ENCODE data around the gene KISS1R.
A peak's percentile ranks its signal among the peaks of the same experiment; 100 is the strongest.
"Not testable (repeated sequence)": the region's sequence is repeated elsewhere in the genome, so short reads cannot be mapped to it uniquely, and the experiment has no call there.

KISS1R gene

DNA sequence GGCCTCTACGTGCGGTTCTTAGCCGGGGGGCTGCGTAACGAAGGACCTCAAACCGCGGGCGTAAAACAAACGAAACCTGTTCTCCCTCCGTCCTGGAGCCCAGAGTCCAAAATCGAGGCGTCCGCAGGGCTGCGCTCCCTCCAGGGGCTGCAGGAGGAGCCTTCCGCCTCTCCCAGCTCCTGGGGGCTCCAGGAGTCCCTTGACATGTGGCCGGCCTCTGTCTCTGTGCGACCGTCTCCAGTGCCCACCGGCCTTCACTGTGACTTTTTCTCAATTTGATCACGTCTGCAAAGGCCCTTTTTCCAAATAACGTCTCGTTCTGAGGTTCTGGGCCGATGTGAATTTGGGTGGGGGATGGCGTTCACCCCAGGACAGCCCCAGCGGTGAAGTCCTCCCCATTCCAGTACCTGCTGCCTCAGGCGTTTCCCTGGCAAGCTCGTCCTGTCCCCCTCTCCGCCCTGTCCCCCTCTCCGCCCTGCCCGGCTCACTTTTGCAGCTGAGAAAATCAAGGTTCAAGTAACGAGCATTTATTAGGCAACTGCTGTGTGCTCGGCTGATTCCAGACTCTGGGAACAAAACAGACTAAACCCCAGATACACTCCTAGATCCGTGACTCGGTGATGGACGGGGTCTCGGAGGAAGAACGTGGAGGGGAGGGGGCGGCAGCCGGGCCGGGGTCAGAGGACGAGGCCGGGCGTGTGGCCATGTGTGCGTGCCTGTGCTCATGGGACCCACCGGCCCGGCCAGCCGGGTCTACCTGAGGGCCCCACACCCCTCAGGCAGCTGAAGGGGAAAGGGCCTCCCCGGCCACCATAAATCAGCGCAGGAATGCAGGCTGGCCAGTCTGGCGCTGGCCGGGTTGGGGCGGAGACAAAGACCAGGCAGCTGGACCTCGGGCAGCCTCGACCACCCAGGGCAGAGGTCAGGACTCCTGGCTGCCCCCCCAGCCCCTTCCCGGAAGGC lies 39.0 kb downstream of the KISS1R start:
- no peak for DNase-seq

DNA sequence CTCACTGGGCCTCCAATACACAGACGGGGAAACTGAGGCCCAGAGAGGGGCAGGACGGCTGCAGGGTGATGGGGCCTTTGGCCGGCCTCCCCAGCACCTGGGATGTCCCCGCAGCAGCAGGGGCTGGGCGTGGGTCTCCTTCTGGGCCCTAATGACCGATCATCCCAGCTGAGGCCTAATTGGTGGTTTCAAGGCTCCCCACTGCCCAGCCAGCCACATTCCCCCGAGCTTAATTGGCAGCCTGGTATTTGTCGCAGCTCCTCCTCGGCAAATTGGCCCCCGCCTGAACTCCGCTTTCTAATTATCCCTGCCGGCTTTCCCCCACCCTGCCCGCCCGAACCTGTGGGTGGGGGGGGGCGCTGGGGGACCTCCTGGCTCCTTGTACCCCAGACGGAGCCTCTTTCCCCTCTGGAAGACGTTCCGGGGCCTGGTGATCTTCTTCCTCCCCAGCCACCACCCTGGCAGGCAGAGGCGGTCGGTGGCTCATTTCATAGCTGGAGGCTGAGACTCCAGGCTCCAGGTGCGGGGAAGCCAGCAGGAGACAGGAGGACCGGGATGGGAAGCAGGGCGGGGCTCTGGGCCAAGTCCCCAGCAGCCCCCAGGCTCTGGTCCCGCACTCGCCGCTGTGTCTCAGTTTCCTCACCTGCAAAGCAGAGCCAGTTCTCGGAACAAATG lies 39.8 kb downstream of the KISS1R start:
- no peak for DNase-seq

DNA sequence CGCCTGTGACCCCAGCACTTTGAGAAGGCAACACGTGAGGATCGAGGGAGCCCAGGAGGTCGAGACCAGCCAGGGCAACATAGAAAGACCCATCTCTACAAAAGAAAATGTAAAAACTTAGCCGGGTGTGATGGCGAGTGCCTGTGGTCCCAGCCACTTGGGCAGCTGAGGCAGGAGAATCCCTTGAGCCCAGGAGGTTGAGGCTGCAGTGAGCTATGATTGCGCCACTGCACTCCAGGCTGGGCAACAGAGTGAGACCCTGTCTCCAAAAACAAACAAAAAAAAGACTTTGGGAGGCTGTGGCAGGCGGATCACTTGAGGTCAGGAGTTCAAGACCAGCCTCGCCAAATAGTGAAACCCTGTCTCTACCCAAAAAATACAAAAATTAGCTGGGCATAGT lies 40.4 kb downstream of the KISS1R start:
- not testable (repeated sequence) for DNase-seq

DNA sequence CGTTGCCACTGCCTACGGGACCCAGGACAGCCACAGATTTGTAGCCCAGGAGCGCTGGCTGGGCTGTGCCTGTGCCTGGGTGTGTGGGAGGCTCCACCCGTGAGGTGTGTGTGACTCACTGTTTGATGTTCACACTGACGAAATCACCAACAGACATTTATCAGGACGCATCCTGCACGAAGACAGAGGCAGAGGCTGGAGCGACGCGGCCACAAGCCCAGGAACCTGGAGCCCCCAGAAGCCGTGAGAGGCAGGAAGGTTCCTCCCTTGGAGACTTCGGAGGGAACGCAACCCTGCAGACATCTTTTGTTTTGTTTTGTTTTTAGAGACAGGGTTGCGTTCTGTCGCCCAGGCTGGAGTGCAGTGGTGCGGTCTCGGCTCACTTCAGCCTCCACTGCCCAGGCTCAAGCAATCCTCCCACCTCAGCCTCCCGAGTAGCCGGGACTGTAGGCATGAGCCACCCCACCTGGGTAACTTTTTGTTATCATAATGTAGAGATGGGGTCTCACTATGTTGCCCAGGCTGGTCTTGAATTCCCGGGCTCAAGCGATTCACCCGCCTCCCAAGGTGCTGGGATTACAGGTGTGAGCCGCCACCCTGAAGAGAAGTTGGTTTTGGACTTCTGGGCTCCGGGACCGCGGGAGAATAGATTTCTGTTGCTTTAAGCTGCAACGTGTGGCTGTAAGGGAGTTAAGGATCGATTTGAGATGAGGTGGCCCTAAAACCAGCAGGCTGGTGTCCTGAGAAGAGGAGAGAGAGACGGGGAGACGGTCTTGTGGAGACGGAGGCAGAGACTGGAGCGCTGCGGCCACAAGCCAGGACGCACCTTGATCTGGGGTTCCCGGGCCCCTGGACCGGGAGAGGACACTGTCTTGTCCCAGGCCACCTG lies 42.1 kb downstream of the KISS1R start:
- peak; percentile 70 for DNase-seq

DNA sequence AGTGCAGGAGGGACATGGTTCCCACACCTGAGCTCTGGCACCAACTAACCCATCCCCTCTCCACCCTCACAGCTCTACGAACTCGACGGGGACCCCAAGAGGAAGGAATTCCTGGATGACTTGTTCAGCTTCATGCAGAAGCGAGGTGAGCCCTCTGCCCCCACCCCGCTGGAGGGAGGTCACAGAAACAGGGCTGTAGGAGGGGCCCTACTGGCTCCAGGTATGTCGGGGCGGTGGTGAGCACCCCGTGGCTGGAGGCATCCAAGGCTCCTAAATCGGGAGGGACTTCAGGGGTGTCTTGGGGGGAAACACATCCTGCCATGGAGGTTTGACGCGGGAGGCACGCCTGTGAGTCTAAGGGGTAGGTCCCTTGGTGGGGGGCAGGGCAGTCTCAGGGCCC lies 42.9 kb downstream of the KISS1R start:
- no peak for DNase-seq

DNA sequence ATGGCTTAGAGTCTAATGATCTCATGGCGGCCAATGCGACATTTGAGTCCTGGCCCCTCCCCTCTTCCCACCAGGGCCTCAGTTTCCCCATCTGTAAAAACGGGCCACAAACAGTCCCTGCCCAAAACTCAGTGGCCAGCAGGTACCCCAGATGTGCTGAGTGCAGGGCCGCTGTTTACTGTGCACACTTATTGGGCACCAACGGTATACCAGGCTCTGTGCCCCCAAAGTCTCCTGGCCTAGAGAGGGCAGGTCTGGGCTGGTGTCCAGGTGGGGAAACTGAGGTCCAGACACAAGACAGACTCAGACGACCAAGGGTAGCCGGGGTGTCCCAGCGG lies 43.4 kb downstream of the KISS1R start:
- DNase-seq = no peak

DNA sequence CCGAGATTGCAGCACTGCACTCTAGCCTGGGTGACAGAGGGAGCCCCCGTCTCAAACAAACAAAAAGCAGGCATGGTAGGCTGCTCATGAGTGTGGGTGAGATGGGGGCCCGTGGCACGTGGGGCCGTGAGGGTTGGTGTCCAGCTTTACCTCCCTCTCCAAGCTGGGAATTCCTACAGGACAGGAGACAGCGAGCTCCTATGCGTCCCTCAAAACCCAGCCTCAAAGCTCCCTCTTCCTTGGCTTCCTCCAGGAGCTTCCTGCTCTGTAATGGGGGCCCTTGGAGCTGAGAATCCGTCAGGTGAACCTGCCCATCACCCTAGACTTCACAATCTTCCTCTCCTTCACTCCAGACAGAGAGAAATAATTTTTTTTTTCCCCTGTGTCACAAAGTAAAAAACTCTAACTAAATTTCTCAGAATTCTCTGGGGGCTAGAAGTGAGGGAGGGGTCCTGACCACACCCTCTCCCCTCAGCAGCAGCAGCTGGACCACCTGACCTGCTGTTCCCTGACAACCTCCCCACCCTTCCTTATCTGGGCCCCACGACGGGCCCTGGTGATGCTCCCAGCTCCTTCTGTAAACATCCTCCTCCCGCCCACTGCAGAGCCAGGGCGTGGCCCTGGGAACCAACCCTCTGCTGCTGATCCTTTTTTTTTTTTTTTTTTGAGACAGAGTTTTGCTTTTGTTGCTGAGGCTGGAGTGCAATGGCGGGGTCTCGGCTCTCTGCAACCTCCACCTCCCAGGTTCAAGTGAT lies 44.9 kb downstream of the KISS1R start:
- no peak for DNase-seq

DNA sequence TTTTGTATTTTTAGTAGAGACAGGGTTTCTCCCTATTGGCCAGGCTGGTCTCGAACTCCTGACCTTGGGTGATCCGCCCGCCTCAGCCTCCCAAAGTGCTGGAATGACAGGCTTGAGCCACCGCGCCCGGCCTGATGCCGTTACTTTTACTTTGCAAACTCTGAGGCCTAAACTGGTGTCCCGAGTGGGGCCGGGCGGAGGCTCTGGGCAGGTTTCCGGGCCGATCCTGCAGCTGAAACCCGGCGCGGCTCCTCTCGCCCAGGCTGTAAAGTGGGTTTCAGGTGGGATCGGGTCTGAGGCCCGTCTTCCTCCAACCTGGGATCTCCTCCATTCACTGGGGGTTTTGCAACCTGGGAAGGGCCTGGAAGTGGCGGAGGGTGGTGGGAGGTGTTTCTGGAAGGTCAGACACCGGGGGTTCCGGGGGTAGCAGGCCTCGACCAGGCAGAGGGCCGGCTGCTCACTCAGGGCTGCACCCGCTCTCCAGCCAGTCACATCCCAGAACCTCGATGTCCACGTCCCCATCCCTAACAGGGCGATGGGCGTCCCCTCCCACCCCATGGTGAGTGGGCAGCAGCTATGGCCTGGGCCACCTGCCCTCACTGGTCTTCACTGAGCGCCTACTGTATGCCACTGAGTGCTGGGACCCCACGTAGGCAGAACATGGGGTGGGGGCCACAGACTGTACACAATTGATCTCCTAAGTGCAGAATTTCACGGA lies 45.7 kb downstream of the KISS1R start:
- no peak for DNase-seq

DNA sequence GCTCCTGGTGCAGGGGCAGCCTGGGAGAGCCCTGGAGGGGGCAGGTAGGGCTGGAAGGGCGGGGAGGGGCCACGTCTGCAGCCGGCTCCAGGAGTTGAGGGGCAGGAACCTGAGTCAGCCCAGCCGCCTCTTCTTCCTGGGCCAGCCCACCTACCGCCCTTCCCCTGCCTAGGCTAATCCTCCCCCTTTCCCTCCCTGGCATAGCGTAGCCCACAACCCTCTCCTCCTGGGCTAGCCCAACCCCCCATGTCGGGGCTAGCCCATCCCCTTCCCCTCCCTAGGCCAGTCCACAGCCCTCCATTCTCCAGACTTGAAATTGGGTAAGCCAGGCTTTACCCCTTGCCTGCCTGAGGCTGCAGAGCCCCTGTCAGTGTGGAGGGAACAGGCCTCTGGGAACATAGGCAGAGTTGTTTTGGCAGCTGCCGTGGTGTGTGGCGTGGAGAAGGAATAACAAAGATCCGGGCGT lies 46.4 kb downstream of the KISS1R start:
- no peak for DNase-seq

DNA sequence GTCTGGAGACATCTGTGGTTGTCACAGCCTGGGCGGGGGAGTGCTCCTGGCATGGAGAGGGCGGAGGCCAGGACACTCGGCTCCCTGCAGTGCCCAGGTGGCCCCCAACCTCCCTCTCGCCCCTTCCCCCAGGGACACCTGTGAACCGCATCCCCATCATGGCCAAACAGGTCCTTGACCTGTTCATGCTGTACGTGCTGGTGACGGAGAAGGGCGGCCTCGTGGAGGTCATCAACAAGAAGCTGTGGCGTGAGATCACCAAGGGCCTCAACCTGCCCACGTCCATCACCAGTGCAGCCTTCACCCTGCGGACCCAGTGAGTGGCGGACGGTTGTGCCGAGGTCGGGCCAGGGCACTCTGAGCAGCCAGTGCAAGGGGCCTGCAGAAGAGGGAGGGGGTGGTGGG lies 47.0 kb downstream of the KISS1R start:
- no peak for DNase-seq

DNA sequence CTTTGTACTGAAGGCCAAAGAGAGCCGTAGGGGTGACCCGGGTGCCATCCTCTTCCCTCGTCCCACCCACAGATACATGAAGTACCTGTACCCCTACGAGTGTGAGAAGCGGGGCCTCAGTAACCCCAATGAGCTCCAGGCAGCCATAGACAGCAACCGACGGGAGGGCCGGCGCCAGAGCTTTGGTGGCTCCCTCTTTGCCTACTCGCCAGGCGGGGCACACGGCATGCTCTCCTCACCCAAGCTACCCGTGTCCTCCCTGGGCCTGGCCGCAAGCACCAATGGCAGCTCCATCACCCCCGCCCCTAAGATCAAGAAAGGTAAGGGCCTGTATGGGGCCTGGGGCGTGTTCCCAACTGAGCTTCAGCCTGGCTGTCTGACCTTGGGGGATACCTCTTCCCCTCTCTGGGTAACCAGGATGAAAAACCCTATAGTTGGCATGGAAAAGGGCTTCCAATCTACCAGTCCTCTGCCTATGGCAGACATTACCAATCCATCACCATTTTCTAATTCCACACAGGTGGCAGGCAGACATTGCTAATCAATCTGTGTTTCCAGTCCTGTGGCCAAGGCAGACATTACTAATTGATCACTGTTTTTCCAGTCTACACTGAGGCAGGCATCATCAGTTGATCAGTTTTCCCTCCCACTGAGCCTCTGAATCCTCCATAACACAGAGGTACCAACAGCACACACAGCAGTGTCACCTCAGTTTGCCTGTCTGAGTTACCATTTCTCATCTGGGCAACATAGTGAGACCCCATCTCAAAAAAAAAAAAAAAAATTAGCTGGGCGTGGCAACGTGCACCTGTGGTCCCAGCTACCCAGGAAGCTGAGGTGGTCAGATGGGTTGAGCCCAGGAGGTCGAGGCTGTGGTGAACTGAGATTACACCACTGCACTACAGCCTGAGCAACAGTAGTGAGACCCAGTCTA lies 47.9 kb downstream of the KISS1R start:
- DNase-seq = no peak

DNA sequence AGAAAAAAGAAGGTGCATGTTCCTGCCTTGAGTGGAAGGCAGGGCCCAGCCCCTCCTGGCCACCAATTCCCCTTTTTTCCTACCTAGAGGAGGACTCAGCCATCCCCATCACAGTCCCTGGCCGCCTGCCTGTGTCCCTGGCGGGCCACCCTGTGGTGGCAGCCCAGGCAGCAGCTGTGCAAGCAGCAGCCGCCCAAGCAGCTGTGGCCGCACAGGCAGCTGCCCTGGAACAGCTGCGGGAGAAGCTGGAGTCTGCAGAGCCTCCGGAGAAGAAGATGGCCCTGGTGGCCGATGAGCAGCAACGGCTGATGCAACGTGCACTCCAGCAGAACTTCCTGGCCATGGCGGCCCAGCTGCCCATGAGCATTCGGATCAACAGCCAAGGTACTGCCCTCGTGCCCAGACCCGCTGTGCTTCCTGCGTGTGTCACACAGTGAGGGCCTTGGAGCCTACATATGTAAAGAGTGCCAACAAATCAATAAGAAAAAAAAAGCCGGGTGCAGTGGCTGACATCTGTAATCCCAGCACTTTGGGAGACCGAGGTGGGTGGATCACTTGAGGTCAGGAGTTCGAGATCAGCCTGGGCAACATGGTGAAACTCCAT lies 49.5 kb downstream of the KISS1R start:
- no peak for DNase-seq

All from stimulated activated CD4-positive, alpha-beta T cell treated with anti-CD3 and anti-CD28 coated beads, Interleukin-1b, Interleukin-23, amount 100 ng/mL, for 48 hours (primary cell).